IMR-90 (cell line): ENCODE data around the gene DHRS7.

Source experiments
- RCOR1 ChIP-seq: IDR thresholded peaks from 2 replicates; pipeline ENCODE4 v1.6.1; 2012; ENCODE audit warnings: mild to moderate bottlenecking, low read length, improper control_type of control experiment; ENCODE audit not compliant: insufficient replicate concordance
- RFX5 ChIP-seq: IDR thresholded peaks from 2 replicates; pipeline ENCODE4 v1.8.0; 2012; ENCODE audit warnings: low read depth, mild to moderate bottlenecking, low read length, moderate library complexity
- TF ChIP-seq, protein P1 (sequence below): conservative IDR thresholded peaks from 2 replicates; pipeline ENCODE4 v1.5.1; 2012; ENCODE audit warnings: mild to moderate bottlenecking, low read depth, low read length, improper control_type of control experiment

DNA sequence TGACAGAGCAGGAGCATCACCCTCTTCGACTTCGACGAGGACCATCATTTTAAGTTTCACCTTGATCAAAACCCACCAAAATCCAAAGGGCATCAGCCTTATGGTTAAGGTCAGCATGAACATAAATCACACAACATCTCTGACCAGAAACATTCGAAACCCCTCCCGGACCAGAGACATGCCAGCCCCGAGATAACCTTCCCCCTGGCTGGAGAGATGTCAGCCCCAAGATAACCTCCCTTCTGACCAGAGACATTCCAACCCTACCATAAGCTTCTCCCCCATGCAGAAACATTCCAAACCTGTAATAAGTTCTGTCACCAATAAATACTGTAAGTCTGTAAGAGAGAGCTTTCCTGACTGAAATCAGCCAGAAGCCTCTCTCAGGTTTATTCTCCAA, 67.2 kb downstream of the DHRS7 start:
- TF ChIP-seq, protein P1, sequence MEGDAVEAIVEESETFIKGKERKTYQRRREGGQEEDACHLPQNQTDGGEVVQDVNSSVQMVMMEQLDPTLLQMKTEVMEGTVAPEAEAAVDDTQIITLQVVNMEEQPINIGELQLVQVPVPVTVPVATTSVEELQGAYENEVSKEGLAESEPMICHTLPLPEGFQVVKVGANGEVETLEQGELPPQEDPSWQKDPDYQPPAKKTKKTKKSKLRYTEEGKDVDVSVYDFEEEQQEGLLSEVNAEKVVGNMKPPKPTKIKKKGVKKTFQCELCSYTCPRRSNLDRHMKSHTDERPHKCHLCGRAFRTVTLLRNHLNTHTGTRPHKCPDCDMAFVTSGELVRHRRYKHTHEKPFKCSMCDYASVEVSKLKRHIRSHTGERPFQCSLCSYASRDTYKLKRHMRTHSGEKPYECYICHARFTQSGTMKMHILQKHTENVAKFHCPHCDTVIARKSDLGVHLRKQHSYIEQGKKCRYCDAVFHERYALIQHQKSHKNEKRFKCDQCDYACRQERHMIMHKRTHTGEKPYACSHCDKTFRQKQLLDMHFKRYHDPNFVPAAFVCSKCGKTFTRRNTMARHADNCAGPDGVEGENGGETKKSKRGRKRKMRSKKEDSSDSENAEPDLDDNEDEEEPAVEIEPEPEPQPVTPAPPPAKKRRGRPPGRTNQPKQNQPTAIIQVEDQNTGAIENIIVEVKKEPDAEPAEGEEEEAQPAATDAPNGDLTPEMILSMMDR, result no peak
- TF ChIP-seq RFX5 (no peak), RCOR1 (no peak)
